ENCODE results near the gene COA5.

DNA sequence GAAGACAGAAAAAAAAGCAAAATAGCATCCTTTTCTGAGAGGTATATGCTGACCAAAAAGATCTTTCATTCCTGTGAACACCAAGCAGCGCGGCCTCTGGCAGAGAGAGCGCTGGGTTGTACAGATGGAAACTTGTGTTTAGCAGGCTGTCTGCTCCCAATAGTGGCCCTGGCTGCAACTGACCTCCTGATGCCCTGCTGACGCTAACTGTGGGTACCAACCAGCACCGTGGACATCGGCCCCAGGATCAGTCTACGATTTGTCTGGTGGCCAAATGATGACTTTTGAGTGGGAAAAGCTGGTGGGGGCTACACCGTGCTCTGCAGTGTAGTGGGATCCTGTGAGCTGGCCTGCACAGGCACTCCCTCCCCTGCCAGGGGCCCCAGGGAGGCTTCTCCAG lies 15.7 kb downstream of the COA5 start:
- TF ChIP-seq, protein P1, sequence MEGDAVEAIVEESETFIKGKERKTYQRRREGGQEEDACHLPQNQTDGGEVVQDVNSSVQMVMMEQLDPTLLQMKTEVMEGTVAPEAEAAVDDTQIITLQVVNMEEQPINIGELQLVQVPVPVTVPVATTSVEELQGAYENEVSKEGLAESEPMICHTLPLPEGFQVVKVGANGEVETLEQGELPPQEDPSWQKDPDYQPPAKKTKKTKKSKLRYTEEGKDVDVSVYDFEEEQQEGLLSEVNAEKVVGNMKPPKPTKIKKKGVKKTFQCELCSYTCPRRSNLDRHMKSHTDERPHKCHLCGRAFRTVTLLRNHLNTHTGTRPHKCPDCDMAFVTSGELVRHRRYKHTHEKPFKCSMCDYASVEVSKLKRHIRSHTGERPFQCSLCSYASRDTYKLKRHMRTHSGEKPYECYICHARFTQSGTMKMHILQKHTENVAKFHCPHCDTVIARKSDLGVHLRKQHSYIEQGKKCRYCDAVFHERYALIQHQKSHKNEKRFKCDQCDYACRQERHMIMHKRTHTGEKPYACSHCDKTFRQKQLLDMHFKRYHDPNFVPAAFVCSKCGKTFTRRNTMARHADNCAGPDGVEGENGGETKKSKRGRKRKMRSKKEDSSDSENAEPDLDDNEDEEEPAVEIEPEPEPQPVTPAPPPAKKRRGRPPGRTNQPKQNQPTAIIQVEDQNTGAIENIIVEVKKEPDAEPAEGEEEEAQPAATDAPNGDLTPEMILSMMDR (IDR thresholded peaks at IDR 0.05), result no peak
- no peak for TF ChIP-seq POLR2A (IDR thresholded peaks at IDR 0.05)
